RWPE1 (cell line): ENCODE results near the gene ENTPD3.

Source experiments
- CTCF ChIA-PET: fragments of 350-600 bp; sonication (Branson Sonifier 250); formaldehyde crosslinking; extraction: SDS; loops from one replicate; lab custom pipeline; 2021; lab: Yijun Ruan, JAX
- POLR2A ChIA-PET: fragments of 400-600 bp; formaldehyde crosslinking; extraction: SDS; loops from one replicate; lab custom pipeline; 2020; ENCODE audit warnings: antibody characterized with exemption; ENCODE audit not compliant: low non-redundant PET; lab: Yijun Ruan, JAX
- DNase-seq: peaks from one replicate; pipeline ENCODE4 v3.0.0; 2012; ENCODE audit warnings: low spot score
- H3K27ac ChIP-seq: fragments of 450-650 bp; 2 replicates; pipeline ENCODE4 v1.5.1; 2017
- CTCF ChIP-seq: fragments of 450-650 bp; conservative IDR thresholded peaks from 2 replicates; pipeline ENCODE4 v1.5.1; 2017; ENCODE audit warnings: low read depth, mild to moderate bottlenecking

The ENTPD3 gene

GRCh38 chr3:40397129-40397528, 10.1 kb downstream of the ENTPD3 start:
- no peak for DNase-seq
- TF ChIP-seq CTCF: no peak
- H3K27ac ChIP-seq: no peak overlapping the region
- CTCF ChIA-PET: interaction anchor here (0.6 kb wide), 1 partner anchor 127 kb away, joined by 3 read pairs; no protein-coding TSS in a partner anchor
- POLR2A ChIA-PET: no interaction called here

GRCh38 chr3:40397912-40398311, 10.9 kb downstream of the ENTPD3 start:
- TF ChIP-seq CTCF: no peak
- H3K27ac ChIP-seq: no peak overlapping the region
- ChIA-PET POLR2A (no interaction called here), CTCF (no interaction called here)
- no peak for DNase-seq

GRCh38 chr3:40398346-40398745, 11.4 kb downstream of the ENTPD3 start:
- CTCF ChIA-PET: interaction anchor here (0.6 kb wide), 1 partner anchor 464 kb away, joined by 3 read pairs; no protein-coding TSS in a partner anchor
- no peak overlapping the region for H3K27ac ChIP-seq
- TF ChIP-seq CTCF: no peak
- DNase-seq: peak; percentile 8
- POLR2A ChIA-PET: interaction anchor here (0.6 kb wide), 1 partner anchor 125 kb away, joined by 7 read pairs; no protein-coding TSS in a partner anchor

- ChIA-PET CTCF (interaction anchor here (0.6 kb wide), 1 partner anchor 397 kb away, joined by 4 read pairs; no protein-coding TSS in a partner anchor), POLR2A (no interaction called here)
- H3K27ac ChIP-seq: no peak overlapping the region
- no peak for TF ChIP-seq CTCF
- no peak for DNase-seq
Measured at GRCh38 chr3:40404591-40405198, 17.7 kb downstream of the ENTPD3 start.

- POLR2A ChIA-PET: no interaction called here
Measured at GRCh38 chr3:40407007-40407406, 20.0 kb downstream of the ENTPD3 start.

GRCh38 chr3:40407611-40408010, 20.6 kb downstream of the ENTPD3 start:
- ChIA-PET POLR2A (no interaction called here), CTCF (no interaction called here)
- DNase-seq: no peak
- no peak overlapping the region for H3K27ac ChIP-seq
- TF ChIP-seq CTCF: no peak

More at GRCh38 chr3:40407007-40407406, 20.0 kb downstream of the ENTPD3 start:
- H3K27ac ChIP-seq: no peak overlapping the region
- no peak for DNase-seq
- no peak for TF ChIP-seq CTCF
- CTCF ChIA-PET: no interaction called here
